H1 (cell line): Measurements from ENCODE around the gene PSME4. TPM values are rescaled to one million over a fixed set of nuclear protein-coding genes. Genes with fewer than 3 reads are reported as not detected.

ENCODE experiments used
- ATF2 ChIP-seq: IDR thresholded peaks from 2 replicates; pipeline ENCODE4 v1.6.1; 2012; ENCODE audit warnings: low read length, inconsistent platforms
- CTBP2 ChIP-seq: IDR thresholded peaks from 2 replicates; pipeline ENCODE4 v1.7.0; 2011; ENCODE audit warnings: borderline replicate concordance, mild to moderate bottlenecking, moderate library complexity, mixed read lengths, low read length; ENCODE audit not compliant: insufficient read depth, insufficient read length
- RFX5 ChIP-seq: IDR thresholded peaks from 2 replicates; pipeline ENCODE4 v1.6.1; 2011; ENCODE audit warnings: low read depth, low read length, improper control_type of control experiment, borderline replicate concordance
- SAP30 ChIP-seq: fragments of 300-600 bp; sonication (generic); IDR thresholded peaks from 2 replicates; pipeline ENCODE4 v1.7.1; 2012; ENCODE audit warnings: low read length, moderate library complexity, mild to moderate bottlenecking, inconsistent platforms; ENCODE audit not compliant: insufficient read depth, insufficient replicate concordance
- microRNA-seq, 2 experiments: library from miRNA; unstranded; fragments of <30 nt; microRNA quantifications; one replicate each; pipeline versions ENCODE4 to v1.2.0, GENCODE V29; 2016 to 2020; ENCODE audit warnings: borderline microRNAs expressed in 2 of 2, borderline number of aligned reads in 2 of 2, borderline replicate concordance in 1 of 2
- polyA plus RNA-seq, 7 experiments: library from polyadenylated mRNA; depleted of rRNA in 3 of 7; stranded (reverse) in 5 of 7; unstranded in 2 of 7; fragments of >200 nt in 5 of 7; fragments of 200-250 nt in 2 of 7; gene quantifications; 1 replicate in 5 of 7; 2 replicates in 1 of 7; 4 replicates in 1 of 7; pipeline versions ENCODE4 v1.2.1 to v1.2.3, GENCODE V29; 2011 to 2013; ENCODE audit warnings: missing spikeins in 2 of 7, mixed read lengths in 2 of 7
- small RNA-seq: library from polyadenylated mRNA; stranded (forward); fragments of <200 nt; extraction: miRNeasy Mini kit (QIAGEN cat#:217004); gene quantifications from one replicate; pipeline ENCODE3, GENCODE V24; 2013; ENCODE audit not compliant: insufficient read depth
- total RNA-seq: library from RNA; stranded (reverse); fragmentation: NEBNext Ultra II Directional; extraction: Animal tissue kit (Norgen Biotek cat#: 25700); gene quantifications from 2 replicates; pipeline ENCODE4 v1.2.1, GENCODE V29; 2021

The PSME4 gene
- total and polyA plus RNA-seq, 2 of the 8 experiments (the other 6 are each of a cell fraction or from before 2014, with no cell fraction given), result 42.2 to 116 TPM

- TF ChIP-seq CTBP2, result no peak
- TF ChIP-seq RFX5, result no peak
- TF ChIP-seq SAP30, result no peak
- no peak for TF ChIP-seq ATF2
Measured at GRCh38 chr2:53818854-53819435, 151.8 kb downstream of the PSME4 start (continued).

Small RNAs within 50 kb of the gene (microRNA-seq; reads per million reads assigned to microRNA genes)
- gene MIR3682, result 0.41 to 0.46 reads per million in 2 experiments

Small RNAs within 50 kb of the gene (small RNA-seq; reads per million reads assigned to genes)
- gene MIR3682, result not detected

Other genes starting within 250 kb of the PSME4 start
- 11.2 and 11.7 TPM in 2 replicates for gene CHAC2, start 203.2 kb downstream of the PSME4 start, total RNA-seq
- 3.6 and 5.4 TPM in 2 replicates for gene CHAC2, start 203.2 kb downstream of the PSME4 start, polyA plus RNA-seq (2011; rRNA removed)
- gene ASB3, start 184.0 kb downstream of the PSME4 start, total RNA-seq, result 25.4 and 29.8 TPM in 2 replicates
- 14.5 and 22.6 TPM in 2 replicates for gene ASB3, start 184.0 kb downstream of the PSME4 start, polyA plus RNA-seq (2011; rRNA removed)
- 23.8 and 26.7 TPM in 2 replicates for gene ERLEC1, start 183.9 kb downstream of the PSME4 start, total RNA-seq
- 12.9 and 14.7 TPM in 2 replicates for gene ERLEC1, start 183.9 kb downstream of the PSME4 start, polyA plus RNA-seq (2011; rRNA removed)
- gene GPR75, start 111.0 kb downstream of the PSME4 start, total RNA-seq, result 3.5 and 4.1 TPM in 2 replicates
- gene GPR75, start 111.0 kb downstream of the PSME4 start, polyA plus RNA-seq (2011; rRNA removed), result 3.5 and 4.3 TPM in 2 replicates
- gene ACYP2, start 144.6 kb upstream of the PSME4 start, total RNA-seq, result 3.4 and 4.4 TPM in 2 replicates
- gene ACYP2, start 144.6 kb upstream of the PSME4 start, polyA plus RNA-seq (2011; rRNA removed), result 3.4 and 3.7 TPM in 2 replicates